Measurements from ENCODE around the gene ACAD10. TPM values are rescaled to one million over a fixed set of nuclear protein-coding genes. Genes with fewer than 3 reads are reported as not detected.
"Not testable (repeated sequence)": the region's sequence is repeated elsewhere in the genome, so short reads cannot be mapped to it uniquely, and the experiment has no call there.

ACAD10 gene
- total RNA-seq, 1 experiment from 2014 or later: 30.8 TPM

GRCh38 chr12:111706145-111706544 is 20.3 kb downstream of the ACAD10 start:
- no TSS peak for BruUV-seq (replicated peaks)

GRCh38 chr12:111715279-111715678 is 29.4 kb downstream of the ACAD10 start:
- BruUV-seq (replicated peaks): no TSS peak
- no peaks in the 10 kb centered on the region for H3K36me3 ChIP-seq (ENCODE audit: control insufficient read depth, insufficient read depth, low read length)
- H3K9me3 ChIP-seq (ENCODE audit: control insufficient read depth, insufficient read depth, low read depth, low read length): no peaks in the 10 kb centered on the region
- no peak overlapping the region for H3K27ac ChIP-seq (ENCODE audit: low read length)
- intact Hi-C loops (cut with micrococcal nuclease; ENCODE audit: unreplicated experiment) (no loop called here), in situ Hi-C loops (cut with HindIII; ENCODE audit: low pct_unique_long_range_greater_than_20kb, low sequenced_read_pairs) (no loop called here)
- DNase-seq (ENCODE audit: low read depth, low spot score) (no peak), ATAC-seq (no peak)
- no peaks in the 10 kb centered on the region for H3K4me1 ChIP-seq (ENCODE audit: control insufficient read depth, insufficient read depth, low read length)
- ChIA-PET CTCF (no interaction called here), POLR2A (no interaction called here)
- no peaks in the 10 kb centered on the region for H3K27me3 ChIP-seq (ENCODE audit: control insufficient read depth, insufficient read depth, low read length)
- TF ChIP-seq POLR2AphosphoS5 (IDR thresholded peaks at IDR 0.05; ENCODE audit: low read depth, low read length): no peak
- TF ChIP-seq REST (IDR thresholded peaks at IDR 0.05; ENCODE audit: insufficient read depth in 1 of 2, low read depth in 2 of 2, low read length in 1 of 2): no peak
- H3K4me3 ChIP-seq (ENCODE audit: low read depth in 2 of 2, low read length in 2 of 2): no peak overlapping the region

More at GRCh38 chr12:111706145-111706544, 20.3 kb downstream of the ACAD10 start:
- in situ Hi-C loops (cut with HindIII; ENCODE audit: low pct_unique_long_range_greater_than_20kb, low sequenced_read_pairs) (no loop called here), intact Hi-C loops (cut with micrococcal nuclease; ENCODE audit: unreplicated experiment) (no loop called here)
- no peak for TF ChIP-seq TCF7L2 (IDR thresholded peaks at IDR 0.05; ENCODE audit: low read depth, low read length)
- TF ChIP-seq CTCF (IDR thresholded peaks at IDR 0.05): no peak
- TF ChIP-seq SIN3A (IDR thresholded peaks at IDR 0.05; ENCODE audit: borderline replicate concordance, insufficient read depth, low read depth, low read length): no peak
- TF ChIP-seq POLR2AphosphoS5 (IDR thresholded peaks at IDR 0.05; ENCODE audit: low read depth, low read length): no peak
- no peak for TF ChIP-seq REST (IDR thresholded peaks at IDR 0.05; ENCODE audit: insufficient read depth in 1 of 2, low read depth in 2 of 2, low read length in 1 of 2)
- Histone ChIP-seq H3K4me1 (ENCODE audit: control insufficient read depth, insufficient read depth, low read length) (no peaks in the 10 kb centered on the region), H3K9me3 (ENCODE audit: control insufficient read depth, insufficient read depth, low read depth, low read length) (no peaks in the 10 kb centered on the region), H3K27me3 (ENCODE audit: control insufficient read depth, insufficient read depth, low read length) (no peaks in the 10 kb centered on the region), H3K4me3 (ENCODE audit: low read depth in 2 of 2, low read length in 2 of 2) (no peak overlapping the region), H3K27ac (ENCODE audit: low read length) (no peak overlapping the region), H3K36me3 (ENCODE audit: control insufficient read depth, insufficient read depth, low read length) (no peaks in the 10 kb centered on the region; the same call in 1 of the 2 replicates)
- ChIA-PET CTCF (no interaction called here), POLR2A (interaction anchor here (1.0 kb wide), 1 partner anchor 15 kb away, joined by 5 read pairs; no protein-coding TSS in a partner anchor)
- ATAC-seq: no peak
- no peak for DNase-seq (ENCODE audit: low read depth, low spot score)

- DNase-seq (ENCODE audit: low read depth, low spot score); in situ Hi-C loops (cut with HindIII; ENCODE audit: low pct_unique_long_range_greater_than_20kb, low sequenced_read_pairs); POLR2A ChIA-PET; H3K27me3 ChIP-seq (ENCODE audit: control insufficient read depth, insufficient read depth, low read length); H3K4me1 ChIP-seq (ENCODE audit: control insufficient read depth, insufficient read depth, low read length); BruUV-seq (replicated peaks); ATAC-seq; intact Hi-C loops (cut with micrococcal nuclease; ENCODE audit: unreplicated experiment); H3K9me3 ChIP-seq (ENCODE audit: control insufficient read depth, insufficient read depth, low read depth, low read length); H3K27ac ChIP-seq (ENCODE audit: low read length); H3K36me3 ChIP-seq (ENCODE audit: control insufficient read depth, insufficient read depth, low read length); CTCF ChIA-PET; H3K4me3 ChIP-seq (ENCODE audit: low read depth in 2 of 2, low read length in 2 of 2): not testable (repeated sequence)
Observed at GRCh38 chr12:111719316-111719715, 33.5 kb downstream of the ACAD10 start.
